Ovary (tissue), 3 donors: ENCODE measurements around the gene SMAD3.

Source experiments
- CTCF ChIP-seq, 3 donors: fragments of 450-650 bp in 2 of 3; fragments of 200-600 bp in 1 of 3; IDR thresholded peaks; one replicate each; pipeline versions ENCODE4 v1.5.1 to v1.8.0; 2016 to 2022; ENCODE audit warnings: antibody characterized with exemption in 3 of 3, mild to moderate bottlenecking in 1 of 3
- EP300 ChIP-seq: sonication (generic); formaldehyde crosslinking; IDR thresholded peaks from one replicate; pipeline ENCODE4 v1.6.1; 2017; ENCODE audit warnings: antibody characterized with exemption
- POLR2A ChIP-seq: fragments of 450-650 bp; IDR thresholded peaks from one replicate; pipeline ENCODE4 v1.6.1; 2017; ENCODE audit warnings: antibody characterized with exemption, mild to moderate bottlenecking, moderate library complexity
- donor health status: DM: no; HTN: no; CAD: no.

- TF ChIP-seq CTCF (IDR thresholded peaks at IDR 0.05) = no peak
- no peak for TF ChIP-seq POLR2A
- TF ChIP-seq EP300 = no peak
Observed at GRCh38 chr15:67216859-67217258, 151.5 kb downstream of the SMAD3 start.
